ENCODE results near the gene SCAF8.
"Not testable (repeated sequence)": the region's sequence is repeated elsewhere in the genome, so short reads cannot be mapped to it uniquely, and the experiment has no call there.

The SCAF8 gene

GRCh38 chr6:154783229-154783628, 50.0 kb downstream of the SCAF8 start:
- no peak for DNase-seq

- DNase-seq, result no peak
Measured at GRCh38 chr6:154785075-154785474, 51.9 kb downstream of the SCAF8 start.

- DNase-seq, result no peak
Measured at GRCh38 chr6:154786144-154786868, 53.1 kb downstream of the SCAF8 start.

DNA sequence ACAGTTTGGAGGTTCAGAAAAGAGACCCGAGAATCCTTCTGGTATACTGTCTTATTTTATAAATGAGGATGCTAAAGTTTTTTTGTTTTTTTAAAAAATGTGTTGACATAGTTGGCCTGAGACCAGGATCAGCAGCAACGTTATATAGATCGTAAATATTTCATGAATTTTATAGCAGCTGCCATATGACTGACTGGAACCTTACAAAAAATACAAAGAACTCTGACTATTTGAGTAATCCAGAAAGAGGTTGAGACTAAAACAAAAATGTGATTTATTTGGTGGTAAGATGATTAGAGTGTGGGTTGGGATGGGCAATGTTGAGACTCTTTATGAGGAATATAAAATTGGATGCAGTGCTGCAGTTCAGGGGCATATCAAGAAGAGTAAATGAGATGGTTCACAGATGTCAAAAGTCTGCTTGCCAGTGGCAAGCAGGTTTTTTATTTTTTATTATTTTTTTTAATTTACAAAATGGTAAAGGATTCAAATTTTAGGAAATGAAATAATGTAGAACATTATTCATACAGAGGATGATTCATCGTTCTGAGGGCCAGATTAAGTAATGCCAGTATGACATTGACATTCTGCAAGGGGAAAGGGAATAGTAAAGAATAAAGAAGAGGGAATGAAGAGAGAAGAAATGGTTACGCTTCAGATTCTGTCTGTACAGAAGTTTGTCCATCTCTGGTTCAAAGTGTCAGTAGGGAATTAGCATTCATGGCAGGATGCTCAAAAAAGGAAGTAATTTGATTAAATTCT, 58.5 kb downstream of the SCAF8 start:
- DNase-seq, result no peak

DNA sequence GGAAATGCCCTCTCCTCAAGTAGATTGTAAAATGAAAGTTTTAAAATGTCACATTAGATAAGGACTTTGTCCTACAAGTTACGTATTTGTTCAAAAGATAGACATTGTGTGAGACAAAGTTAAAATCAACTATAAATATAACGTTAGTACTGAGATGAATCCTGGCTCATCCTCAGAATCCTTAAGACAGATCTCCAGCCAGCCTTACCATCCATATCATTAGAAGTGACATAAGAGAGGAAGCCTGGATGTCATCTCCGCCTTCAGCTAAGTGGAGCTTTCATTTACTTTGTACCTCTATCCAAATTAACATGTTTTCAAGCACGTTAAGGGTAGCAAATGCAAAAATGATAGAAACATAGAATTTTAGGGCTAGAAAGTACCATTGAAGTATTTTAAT, 59.1 kb downstream of the SCAF8 start:
- no peak for DNase-seq

DNA sequence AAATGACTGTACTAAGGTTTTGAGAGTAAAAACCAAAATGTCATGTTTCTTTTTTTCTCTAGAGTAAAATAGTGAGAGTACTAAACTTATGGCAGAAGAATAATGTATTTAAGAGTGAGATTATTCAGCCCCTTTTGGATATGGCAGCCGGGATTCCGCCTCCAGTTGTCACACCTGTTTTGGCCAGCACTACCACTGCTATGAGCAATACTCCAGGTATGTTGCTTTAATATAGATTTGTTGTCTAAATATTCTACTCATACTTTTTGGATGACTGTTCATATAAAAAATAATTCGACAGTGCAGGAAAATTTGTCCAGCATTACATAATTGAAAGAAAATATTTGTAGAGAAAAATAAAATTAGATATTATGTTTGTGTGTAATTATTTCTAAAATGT, 59.5 kb downstream of the SCAF8 start:
- DNase-seq, result no peak

DNA sequence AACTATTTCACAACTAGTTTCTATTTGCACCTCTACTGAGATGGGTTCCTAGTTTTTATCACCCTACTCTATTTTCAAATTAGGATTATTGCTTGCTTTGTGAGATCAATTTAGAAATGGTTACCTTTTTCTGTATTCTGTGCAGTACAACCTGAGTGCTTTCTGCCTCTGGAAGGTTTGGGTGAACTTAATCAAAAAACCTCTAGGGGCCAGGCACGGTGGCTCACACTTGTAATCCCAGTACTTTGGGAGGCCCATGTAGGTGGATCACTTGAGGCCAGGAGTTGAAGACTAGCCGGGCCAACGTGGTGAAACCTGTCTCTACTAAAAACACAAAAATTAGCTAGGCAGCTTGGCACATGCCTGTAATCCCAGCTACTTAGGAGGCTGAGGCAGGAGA, 63.3 kb downstream of the SCAF8 start:
- DNase-seq, result no peak

GRCh38 chr6:154797857-154798256, 64.6 kb downstream of the SCAF8 start:
- DNase-seq, result no peak

- DNase-seq, result no peak
Measured at GRCh38 chr6:154800338-154800737, 67.1 kb downstream of the SCAF8 start.

DNA sequence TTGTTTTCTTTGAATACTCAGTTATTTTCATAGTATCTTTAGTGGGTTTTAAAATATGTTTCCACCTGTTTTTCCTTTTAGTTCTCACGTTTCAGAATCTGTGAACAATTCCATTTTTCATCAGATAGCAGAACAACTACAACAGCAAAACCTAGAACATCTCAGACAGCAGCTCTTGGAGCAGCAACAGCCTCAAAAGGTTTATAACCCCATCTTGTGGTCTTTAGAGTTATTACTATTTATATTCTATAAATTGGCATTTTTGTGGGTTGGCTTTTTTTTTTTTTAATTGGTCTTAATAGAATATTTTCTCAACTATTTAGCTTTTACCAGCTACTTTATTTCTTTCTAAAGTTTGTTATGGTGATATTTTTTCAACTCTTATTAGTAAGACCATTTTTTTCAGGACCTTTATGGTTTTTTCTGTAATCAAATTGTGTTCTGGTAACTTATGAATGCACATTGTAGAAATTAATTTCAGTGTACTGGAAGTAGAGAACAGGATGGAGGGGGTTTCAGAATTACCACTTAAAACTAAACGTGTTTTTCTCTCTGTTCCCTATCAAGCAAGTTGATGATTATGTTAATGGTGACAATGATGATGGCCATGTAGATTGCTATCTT, 72.2 kb downstream of the SCAF8 start:
- peak in 1 of 2 experiments; percentile 11 for DNase-seq

- DNase-seq, result no peak
Measured at GRCh38 chr6:154806804-154807203, 73.6 kb downstream of the SCAF8 start.

DNA sequence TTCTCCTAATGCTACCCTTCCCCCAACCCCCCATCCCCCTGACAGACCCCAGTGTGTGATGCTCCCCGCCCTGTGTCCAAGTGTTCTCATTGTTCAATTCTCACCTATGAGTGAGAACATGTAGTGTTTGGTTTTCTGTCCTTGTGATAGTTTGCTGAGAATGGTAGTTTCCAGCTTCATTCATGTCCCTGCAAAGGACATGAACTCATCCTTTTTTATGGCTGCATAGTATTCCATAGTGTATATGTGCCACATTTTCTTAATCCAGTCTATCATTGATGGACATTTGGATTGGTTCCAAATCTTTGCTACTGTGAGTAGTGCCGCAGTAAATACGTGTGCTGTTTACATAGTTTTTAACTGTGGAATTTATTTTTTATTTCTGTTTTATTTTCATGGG, 78.4 kb downstream of the SCAF8 start:
- not testable (repeated sequence) for DNase-seq

- no peak for DNase-seq
Measured at GRCh38 chr6:154814063-154814462, 80.8 kb downstream of the SCAF8 start.

GRCh38 chr6:154815938-154816820, 83.0 kb downstream of the SCAF8 start:
- no peak for DNase-seq

DNA sequence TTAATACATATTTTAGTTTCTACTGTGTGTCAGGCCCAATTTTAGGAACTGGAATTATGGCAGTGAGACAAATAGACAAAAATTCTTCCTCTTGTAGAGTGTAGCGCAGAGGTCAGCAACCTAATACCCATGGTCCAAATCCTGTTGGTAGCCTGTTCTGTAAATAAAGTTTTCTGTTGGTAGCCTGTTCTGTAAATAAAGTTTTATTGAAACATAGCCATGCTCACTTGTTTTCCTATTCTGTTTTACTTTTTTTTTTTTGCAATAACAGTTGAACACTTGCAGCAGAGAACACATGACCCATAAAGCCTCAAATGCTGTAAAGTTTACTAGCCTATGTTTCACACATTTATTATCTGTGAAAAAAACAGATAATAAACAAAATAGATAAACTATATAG, 87.9 kb downstream of the SCAF8 start:
- no peak for DNase-seq

DNA sequence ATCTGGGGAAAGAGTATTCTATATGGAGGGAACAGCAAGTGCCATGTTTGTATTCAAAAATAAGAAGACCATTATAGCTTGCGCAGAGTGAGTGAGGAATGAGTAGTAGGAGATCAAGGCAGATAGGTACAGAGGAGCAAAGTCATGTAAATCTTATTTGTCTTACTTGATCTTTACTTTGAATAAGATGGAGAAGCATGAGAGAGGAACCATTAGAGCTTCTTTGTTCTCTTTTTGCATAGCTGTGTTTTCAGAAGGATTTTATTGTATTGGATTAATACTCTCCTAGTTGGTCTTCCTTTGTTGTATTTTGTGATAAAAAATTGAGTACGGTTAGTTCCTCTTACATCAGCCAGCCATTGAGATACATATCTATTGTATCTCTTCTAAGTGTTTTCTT, 88.4 kb downstream of the SCAF8 start:
- no peak for DNase-seq

- DNase-seq, result no peak
Measured at GRCh38 chr6:154822947-154823558, 89.8 kb downstream of the SCAF8 start.

DNA sequence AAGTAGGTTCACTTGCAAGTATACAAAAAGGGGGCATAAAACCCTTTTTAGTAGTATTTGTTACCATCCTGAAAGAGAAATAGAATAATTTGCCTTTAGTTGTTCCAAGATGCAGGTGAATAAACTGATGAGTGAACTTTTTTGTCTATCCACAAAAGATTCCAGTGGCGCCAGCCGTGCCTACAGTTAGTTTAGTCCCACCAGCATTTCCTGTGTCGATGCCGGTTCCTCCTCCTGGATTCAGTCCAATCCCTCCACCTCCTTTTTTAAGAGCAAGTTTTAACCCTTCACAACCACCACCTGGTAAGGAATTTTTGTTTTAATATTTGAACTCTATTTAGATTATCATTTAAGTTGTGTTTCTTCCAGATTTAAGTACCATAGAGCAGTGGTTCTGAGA, 90.9 kb downstream of the SCAF8 start:
- DNase-seq, result no peak

- DNase-seq, result no peak
Measured at GRCh38 chr6:154829970-154830369, 96.8 kb downstream of the SCAF8 start.

GRCh38 chr6:154830771-154831170, 97.6 kb downstream of the SCAF8 start:
- no peak for DNase-seq

DNA sequence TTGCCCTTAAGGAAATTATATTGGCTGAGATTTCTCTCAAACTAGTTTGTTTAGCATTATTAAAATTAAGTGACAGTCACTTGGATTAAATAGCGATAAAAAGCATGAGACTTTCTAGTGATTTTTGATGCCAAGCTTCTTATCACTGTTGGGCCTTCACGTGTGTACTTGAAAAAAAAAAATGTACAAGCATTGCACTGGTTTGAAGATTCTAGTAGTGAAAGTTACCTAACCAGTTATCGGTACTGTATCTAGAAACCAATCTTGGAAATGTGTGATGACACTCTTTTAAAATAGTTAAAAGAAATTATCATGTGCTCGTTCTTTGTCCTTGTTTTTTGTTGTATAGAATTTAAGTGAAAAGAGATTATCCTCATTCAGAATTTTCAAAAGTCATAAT, 102.1 kb downstream of the SCAF8 start:
- DNase-seq, result no peak

DNA sequence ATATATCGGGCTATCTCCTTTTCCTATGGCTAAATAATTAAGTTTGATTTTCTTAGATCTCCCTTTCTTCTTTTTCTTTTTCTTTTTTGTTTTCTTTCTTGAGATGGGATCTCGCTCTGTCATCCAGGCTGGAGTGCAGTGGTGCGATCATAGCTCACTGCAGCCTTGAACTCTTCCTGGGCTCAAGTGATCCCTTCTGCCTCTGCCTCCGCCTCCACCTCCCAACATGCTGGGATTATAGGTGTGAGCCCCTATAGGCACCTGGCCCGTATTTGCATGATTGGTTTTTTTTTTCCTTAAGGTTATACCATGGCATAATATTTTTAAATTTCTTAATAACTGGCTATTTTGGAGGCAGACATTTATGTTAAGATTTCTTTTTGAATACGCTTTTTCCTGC, 106.3 kb downstream of the SCAF8 start:
- DNase-seq, result no peak

DNA sequence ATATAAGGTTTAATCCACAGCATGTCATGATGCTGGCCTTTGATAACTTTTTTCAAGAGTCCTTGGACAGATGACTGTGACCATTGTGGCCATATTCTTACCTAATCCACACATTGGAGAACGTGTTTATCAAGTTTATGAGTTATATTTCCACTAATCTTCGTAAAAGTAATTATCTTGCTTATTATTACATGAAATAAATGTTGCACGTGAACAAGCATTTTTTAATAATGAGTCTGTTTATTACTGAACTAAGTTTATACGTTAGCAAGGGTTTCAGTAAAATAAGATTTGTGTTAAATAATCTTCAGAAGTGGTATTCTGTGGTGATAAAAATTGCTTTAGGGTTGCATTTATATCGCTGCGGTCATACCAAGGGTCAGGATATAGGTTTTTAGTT, 107.1 kb downstream of the SCAF8 start:
- DNase-seq, result no peak

All from SHP77 (cell line).